H1 (cell line): ENCODE data around the gene IGF2BP3. TPM values are rescaled to one million over a fixed set of nuclear protein-coding genes. Genes with fewer than 3 reads are reported as not detected.

ENCODE experiments used
- BRCA1 ChIP-seq: IDR thresholded peaks from 2 replicates; pipeline ENCODE4 v1.6.1; 2012; ENCODE audit warnings: low read depth, low read length, improper control_type of control experiment
- EP300 ChIP-seq, 2 experiments: IDR thresholded peaks; 1 replicate in 1 of 2; 2 replicates in 1 of 2; pipeline ENCODE4 v1.6.1; 2011 to 2012; ENCODE audit warnings: low read depth in 2 of 2, low read length in 2 of 2, mild to moderate bottlenecking in 2 of 2, borderline replicate concordance in 1 of 2, inconsistent platforms in 1 of 2, moderate library complexity in 1 of 2
- EZH2 ChIP-seq: fragments of 200-600 bp; sonication (generic); IDR thresholded peaks from 2 replicates; pipeline ENCODE4 v1.7.1; 2012; ENCODE audit warnings: low read depth, mild to moderate bottlenecking, moderate library complexity, low read length, inconsistent platforms; ENCODE audit not compliant: severe bottlenecking
- KDM4A ChIP-seq: IDR thresholded peaks from one replicate; pipeline ENCODE4 v1.7.1; 2012; ENCODE audit warnings: low read depth, mild to moderate bottlenecking, moderate library complexity, low read length, inconsistent platforms; ENCODE audit not compliant: severe bottlenecking
- POLR2AphosphoS5 ChIP-seq: IDR thresholded peaks from 2 replicates; pipeline ENCODE4 v1.6.1; 2011; ENCODE audit warnings: low read depth, low read length
- RBBP5 ChIP-seq: IDR thresholded peaks from 2 replicates; pipeline ENCODE4 v1.7.1; 2012; ENCODE audit warnings: low read depth, mild to moderate bottlenecking, inconsistent platforms, low read length, moderate library complexity, borderline replicate concordance
- RXRA ChIP-seq: IDR thresholded peaks from 2 replicates; pipeline ENCODE4 v1.6.1; 2011; ENCODE audit warnings: low read depth, mild to moderate bottlenecking, low read length, moderate library complexity; ENCODE audit not compliant: insufficient read depth
- polyA plus RNA-seq, 7 experiments: library from polyadenylated mRNA; depleted of rRNA in 3 of 7; stranded (reverse) in 5 of 7; unstranded in 2 of 7; fragments of >200 nt in 5 of 7; fragments of 200-250 nt in 2 of 7; gene quantifications; 1 replicate in 5 of 7; 2 replicates in 1 of 7; 4 replicates in 1 of 7; pipeline versions ENCODE4 v1.2.1 to v1.2.3, GENCODE V29; 2011 to 2013; ENCODE audit warnings: missing spikeins in 2 of 7, mixed read lengths in 2 of 7
- total RNA-seq: library from RNA; stranded (reverse); fragmentation: NEBNext Ultra II Directional; extraction: Animal tissue kit (Norgen Biotek cat#: 25700); gene quantifications from 2 replicates; pipeline ENCODE4 v1.2.1, GENCODE V29; 2021
- TF ChIP-seq, protein P1 (sequence below): fragments of 300-600 bp; sonication (generic); IDR thresholded peaks from 2 replicates; pipeline ENCODE4 v1.7.1; 2012; ENCODE audit warnings: low read length, moderate library complexity, mild to moderate bottlenecking, inconsistent platforms; ENCODE audit not compliant: insufficient replicate concordance

Gene IGF2BP3
- total and polyA plus RNA-seq, 2 of the 8 experiments (the other 6 are each of a cell fraction or from before 2014, with no cell fraction given) = 66.3 to 193 TPM

- no peak for TF ChIP-seq EZH2
- no peak for TF ChIP-seq RXRA
- no peak for TF ChIP-seq EP300 (IDR thresholded peaks at IDR 0.05; ENCODE audit: borderline replicate concordance in 1 of 2, low read depth in 2 of 2, low read length in 2 of 2)
- no peak for TF ChIP-seq KDM4A
- TF ChIP-seq, protein P1, sequence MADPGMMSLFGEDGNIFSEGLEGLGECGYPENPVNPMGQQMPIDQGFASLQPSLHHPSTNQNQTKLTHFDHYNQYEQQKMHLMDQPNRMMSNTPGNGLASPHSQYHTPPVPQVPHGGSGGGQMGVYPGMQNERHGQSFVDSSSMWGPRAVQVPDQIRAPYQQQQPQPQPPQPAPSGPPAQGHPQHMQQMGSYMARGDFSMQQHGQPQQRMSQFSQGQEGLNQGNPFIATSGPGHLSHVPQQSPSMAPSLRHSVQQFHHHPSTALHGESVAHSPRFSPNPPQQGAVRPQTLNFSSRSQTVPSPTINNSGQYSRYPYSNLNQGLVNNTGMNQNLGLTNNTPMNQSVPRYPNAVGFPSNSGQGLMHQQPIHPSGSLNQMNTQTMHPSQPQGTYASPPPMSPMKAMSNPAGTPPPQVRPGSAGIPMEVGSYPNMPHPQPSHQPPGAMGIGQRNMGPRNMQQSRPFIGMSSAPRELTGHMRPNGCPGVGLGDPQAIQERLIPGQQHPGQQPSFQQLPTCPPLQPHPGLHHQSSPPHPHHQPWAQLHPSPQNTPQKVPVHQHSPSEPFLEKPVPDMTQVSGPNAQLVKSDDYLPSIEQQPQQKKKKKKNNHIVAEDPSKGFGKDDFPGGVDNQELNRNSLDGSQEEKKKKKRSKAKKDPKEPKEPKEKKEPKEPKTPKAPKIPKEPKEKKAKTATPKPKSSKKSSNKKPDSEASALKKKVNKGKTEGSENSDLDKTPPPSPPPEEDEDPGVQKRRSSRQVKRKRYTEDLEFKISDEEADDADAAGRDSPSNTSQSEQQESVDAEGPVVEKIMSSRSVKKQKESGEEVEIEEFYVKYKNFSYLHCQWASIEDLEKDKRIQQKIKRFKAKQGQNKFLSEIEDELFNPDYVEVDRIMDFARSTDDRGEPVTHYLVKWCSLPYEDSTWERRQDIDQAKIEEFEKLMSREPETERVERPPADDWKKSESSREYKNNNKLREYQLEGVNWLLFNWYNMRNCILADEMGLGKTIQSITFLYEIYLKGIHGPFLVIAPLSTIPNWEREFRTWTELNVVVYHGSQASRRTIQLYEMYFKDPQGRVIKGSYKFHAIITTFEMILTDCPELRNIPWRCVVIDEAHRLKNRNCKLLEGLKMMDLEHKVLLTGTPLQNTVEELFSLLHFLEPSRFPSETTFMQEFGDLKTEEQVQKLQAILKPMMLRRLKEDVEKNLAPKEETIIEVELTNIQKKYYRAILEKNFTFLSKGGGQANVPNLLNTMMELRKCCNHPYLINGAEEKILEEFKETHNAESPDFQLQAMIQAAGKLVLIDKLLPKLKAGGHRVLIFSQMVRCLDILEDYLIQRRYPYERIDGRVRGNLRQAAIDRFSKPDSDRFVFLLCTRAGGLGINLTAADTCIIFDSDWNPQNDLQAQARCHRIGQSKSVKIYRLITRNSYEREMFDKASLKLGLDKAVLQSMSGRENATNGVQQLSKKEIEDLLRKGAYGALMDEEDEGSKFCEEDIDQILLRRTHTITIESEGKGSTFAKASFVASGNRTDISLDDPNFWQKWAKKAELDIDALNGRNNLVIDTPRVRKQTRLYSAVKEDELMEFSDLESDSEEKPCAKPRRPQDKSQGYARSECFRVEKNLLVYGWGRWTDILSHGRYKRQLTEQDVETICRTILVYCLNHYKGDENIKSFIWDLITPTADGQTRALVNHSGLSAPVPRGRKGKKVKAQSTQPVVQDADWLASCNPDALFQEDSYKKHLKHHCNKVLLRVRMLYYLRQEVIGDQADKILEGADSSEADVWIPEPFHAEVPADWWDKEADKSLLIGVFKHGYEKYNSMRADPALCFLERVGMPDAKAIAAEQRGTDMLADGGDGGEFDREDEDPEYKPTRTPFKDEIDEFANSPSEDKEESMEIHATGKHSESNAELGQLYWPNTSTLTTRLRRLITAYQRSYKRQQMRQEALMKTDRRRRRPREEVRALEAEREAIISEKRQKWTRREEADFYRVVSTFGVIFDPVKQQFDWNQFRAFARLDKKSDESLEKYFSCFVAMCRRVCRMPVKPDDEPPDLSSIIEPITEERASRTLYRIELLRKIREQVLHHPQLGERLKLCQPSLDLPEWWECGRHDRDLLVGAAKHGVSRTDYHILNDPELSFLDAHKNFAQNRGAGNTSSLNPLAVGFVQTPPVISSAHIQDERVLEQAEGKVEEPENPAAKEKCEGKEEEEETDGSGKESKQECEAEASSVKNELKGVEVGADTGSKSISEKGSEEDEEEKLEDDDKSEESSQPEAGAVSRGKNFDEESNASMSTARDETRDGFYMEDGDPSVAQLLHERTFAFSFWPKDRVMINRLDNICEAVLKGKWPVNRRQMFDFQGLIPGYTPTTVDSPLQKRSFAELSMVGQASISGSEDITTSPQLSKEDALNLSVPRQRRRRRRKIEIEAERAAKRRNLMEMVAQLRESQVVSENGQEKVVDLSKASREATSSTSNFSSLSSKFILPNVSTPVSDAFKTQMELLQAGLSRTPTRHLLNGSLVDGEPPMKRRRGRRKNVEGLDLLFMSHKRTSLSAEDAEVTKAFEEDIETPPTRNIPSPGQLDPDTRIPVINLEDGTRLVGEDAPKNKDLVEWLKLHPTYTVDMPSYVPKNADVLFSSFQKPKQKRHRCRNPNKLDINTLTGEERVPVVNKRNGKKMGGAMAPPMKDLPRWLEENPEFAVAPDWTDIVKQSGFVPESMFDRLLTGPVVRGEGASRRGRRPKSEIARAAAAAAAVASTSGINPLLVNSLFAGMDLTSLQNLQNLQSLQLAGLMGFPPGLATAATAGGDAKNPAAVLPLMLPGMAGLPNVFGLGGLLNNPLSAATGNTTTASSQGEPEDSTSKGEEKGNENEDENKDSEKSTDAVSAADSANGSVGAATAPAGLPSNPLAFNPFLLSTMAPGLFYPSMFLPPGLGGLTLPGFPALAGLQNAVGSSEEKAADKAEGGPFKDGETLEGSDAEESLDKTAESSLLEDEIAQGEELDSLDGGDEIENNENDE = no peak
- no peak for TF ChIP-seq POLR2AphosphoS5
- no peak for TF ChIP-seq BRCA1
- TF ChIP-seq RBBP5 = no peak
These were observed 205.3 kb downstream of the IGF2BP3 start (continued) for GRCh38 chr7:23264916-23265458.
